HK-2 (cell line): Measurements from ENCODE around the gene TFPT.

Experiments
- DNase-seq: peaks from one replicate; pipeline ENCODE4 v3.0.0-alpha.2; 2018; ENCODE audit not compliant: unreplicated experiment

TFPT gene

DNA sequence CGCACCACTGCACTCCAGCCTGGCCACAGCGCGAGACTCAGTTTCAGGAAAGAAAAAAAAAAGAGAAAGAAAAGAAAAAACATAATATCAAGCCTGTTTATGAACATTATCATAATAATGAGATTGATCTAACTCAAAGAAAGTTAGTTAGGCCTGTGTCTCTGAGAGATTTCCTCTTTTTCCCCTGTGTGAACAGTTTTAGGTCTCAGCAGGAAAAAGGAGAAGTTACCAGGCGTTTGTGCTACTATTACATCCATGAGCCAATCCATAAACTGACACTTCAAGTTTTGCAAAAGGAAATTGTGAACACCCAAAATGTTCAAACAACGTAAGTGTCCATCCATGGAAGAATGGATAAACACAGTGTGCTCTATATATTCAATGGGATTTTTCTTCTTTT lies 38.1 kb downstream of the TFPT start:
- no peak for DNase-seq

DNA sequence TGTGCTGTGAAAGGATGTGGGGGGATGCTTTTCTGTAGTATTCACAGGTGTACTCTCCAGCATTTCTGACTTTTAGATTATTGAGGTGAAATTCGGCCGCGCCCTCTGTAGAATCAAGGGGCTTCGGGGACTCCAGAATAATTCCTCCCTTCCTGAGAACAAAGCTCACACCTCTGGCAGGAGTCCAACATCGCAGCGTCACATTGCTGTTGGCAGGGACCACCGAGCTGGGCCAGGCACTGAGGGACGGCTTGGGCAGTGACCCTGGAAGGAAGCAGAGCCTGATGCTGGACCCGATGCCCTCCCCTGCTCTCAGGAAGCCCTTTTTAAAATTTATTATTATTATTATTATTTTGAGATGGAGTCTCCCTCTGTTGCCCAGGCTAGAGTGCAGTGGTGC lies 40.6 kb downstream of the TFPT start:
- DNase-seq: no peak

DNA sequence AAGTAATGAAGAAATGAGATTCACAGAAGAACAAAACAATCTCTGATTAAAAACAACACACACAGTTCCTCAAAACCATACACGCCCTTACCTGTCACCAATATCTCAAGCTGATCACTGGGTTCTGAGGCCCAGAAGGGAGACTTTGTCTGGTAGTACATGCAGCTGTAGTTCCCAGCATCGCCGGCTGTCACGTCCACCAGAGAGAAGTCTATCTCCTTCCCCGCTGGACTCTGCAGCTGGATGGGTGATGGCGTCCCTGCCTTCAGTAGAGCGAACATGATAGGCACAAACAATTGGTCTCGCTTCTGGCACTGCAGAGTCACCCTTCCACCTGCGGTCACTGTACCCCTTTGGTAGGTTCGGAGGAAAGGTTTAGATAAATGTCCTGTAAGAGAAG lies 41.6 kb downstream of the TFPT start:
- DNase-seq: no peak

DNA sequence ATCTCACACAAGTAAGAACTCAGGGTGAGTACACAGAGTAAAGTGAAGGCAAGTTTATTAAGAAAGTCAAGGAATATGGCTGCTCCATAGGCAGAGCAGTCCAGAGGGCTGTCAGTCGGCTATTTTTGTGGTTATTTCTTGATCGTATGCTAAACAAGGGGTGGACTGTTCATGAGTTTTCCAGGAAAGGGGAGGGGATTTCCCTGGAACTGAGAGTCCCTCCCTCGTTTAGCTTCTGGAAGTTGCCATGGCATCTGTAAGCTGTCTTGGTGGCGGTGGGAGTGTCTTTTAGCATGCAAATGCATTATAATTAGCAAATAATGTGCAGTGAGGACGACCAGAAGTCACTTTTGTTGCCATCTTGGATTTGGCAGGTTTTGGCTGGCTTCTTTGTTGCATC lies 46.0 kb downstream of the TFPT start:
- DNase-seq: no peak

DNA sequence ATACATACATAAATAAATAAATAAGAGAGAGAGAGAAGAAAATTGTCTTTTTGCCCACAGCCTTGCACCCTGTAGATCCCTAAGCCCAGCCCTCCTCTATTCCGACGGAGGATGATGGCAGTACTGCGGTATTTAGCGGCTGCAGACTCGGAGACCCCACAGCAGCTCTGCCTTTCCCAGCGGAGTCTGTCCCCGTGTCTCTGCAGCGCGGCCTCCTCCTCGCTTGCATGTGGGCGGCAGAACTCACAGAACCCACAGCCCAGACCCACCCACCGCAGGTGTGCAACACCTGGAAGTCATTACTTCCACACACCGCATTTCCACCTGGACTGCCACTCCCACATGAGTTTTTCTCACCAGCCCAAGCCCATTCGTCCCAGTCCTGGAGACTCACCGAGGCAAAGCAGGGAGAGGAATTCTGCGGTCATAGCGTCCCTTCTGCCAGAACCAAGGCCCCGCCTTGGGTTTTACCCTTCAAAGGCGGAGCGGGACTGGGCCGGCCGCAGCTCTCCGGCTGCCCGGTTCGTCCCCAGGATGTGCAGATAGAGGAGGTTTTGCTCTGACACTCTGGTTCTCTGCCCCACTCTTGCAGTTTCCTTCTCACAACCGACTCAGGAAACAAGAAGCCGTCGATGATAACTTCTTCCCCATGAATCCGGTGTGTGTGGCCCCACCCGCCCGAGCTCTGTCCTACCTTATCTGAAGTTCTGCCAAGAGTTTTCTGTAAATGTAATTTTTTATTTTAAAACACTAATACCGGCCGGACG lies 51.9 kb downstream of the TFPT start, which contains the start of gene VSTM1:
VSTM1 (minus strand) TSS at position 548 of the 767 bp plus-strand sequence; CDS start at position 428, 120 bp downstream.
- no peak for DNase-seq

DNA sequence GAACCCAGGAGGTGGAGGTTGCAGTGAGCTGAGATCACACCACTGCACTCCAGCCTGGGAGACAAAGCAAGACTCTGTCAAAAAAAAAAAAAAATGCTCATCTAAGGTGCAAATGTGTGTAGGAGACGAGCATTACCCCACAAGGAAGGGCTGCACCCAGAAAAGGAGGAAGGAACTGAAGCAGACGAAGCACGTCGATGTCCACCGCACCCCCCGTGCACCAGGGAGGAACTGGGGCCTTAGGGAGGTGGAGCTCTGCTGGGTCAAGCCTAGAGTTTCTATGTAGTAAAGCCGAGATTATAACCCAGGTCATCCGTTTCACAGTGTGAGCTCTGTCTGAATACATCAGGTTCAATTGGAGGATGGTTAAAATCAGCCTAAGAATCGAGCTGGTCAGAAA lies 52.8 kb downstream of the TFPT start:
- no peak for DNase-seq
